GM19239 (cell line): ENCODE results near the gene KCNE3.
"Not testable (repeated sequence)": the region's sequence is repeated elsewhere in the genome, so short reads cannot be mapped to it uniquely, and the experiment has no call there.

Experiments used
- DNase-seq: peaks from one replicate; pipeline ENCODE4 v3.0.0; 2011; ENCODE audit warnings: low spot score; ENCODE audit not compliant: insufficient read length
- FAIRE-seq: peaks from 2 replicates; lab custom pipeline; 2011; peaks lifted over from hg19 to GRCh38; lab: Jason Lieb, UNC

KCNE3 gene

DNA sequence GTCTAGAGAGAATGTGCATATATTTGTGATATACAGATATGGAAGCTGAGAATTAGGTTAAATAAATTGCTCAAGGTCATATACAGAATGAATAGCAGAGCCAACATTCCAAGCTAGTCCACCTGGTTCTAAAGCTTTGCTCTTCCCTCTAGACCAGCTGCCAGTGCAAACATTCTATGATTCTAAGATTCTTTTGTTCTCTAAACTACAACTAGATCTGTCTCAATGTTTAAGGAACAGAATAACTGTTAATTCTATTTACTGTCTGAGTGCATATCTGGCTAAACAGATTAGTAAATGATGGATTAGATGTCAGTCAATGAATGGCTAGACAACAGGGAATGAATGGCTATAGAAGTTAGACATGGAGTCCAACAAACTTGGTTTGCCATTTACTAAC, 19.6 kb downstream of the KCNE3 start:
- FAIRE-seq (no peak), DNase-seq (no peak)

DNA sequence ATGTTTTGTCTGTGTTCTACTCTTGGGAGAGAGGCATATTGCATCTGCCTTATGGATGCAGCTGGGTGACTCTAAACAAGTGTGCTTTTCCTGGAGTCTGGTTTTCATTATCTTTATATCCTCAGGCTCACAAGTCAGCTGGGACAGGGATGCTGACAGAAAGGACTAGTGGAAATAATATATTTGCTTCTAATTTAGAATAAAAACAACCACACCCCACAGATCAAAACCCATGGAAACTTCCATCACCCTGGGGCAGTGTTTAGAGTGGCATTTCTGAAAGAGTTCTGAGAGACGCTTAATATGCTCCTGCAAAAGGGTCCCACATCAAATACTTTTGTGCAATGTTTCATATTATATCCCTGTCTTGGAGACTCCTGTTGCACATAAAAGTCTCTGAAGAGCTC, 20.8 kb downstream of the KCNE3 start:
- no peak for FAIRE-seq
- DNase-seq: no peak

DNA sequence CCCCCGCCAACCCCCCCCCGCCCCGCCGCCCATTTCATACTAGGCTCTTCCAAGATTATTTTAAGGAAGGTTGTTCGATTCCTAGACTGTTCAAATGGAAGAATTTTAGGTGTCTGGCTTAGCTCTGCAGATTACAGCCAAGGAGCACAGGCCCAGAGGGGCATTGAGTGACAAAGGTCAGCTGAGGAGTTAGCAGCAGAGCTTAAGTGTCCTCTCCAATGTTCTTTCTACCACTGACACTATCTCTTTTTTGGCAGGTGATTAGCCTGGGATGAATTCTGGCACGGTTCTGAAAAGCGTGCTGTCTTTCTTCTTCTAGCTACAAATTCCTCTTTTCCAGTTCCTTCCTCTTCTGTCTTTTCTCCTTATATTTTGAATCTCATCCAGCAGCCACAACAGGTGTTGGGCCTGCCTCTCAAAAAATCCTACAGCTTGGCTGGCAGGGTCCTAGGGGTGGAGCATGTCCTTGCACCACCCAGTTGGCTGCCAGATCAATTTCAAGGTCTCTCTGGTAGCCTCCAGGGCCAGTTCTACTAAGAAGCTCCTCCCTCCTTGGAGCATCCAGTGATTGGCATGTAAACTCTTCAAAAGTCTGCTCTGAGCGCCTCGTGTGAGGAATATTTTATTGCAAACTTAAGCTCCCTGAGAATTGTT, 23.0 kb downstream of the KCNE3 start:
- no peak for DNase-seq

DNA sequence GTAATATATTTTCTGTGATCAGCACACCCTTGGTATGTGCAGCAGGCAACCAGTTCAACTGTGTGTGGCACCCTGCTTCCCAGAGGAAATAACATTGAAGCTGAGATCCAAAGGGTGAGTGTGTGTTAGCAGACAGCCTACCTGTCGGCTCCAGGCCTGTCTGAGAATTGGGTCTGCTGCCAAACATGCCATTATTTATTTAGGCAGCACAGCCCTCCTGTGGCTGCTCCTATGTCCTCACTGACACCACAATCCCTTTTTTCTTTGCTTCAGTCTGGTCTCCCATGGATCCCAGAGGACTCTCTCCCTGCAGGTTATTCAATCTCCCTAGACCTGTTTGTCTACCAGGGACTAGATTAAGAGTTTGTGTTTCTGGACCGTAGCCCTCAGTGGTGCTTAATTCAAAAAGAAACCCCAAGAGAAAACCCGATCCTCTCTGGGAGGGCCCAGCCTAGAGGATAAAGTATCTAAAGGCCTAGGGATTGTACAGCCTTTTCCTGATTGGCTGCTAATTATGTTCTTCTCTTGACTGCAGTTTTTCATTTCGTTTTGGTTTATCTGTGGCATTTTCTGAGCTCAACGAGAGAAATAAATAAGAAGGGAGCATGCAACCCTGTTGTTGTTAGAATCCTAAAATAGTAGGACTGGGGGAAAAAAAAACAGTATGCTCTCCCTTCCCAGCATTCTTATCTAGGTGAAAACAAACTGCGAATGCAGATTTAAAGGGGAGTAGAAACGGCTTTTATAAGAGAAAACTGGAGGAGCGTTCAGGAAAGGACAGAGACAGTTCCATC, 24.1 kb downstream of the KCNE3 start:
- DNase-seq (no peak), FAIRE-seq (no peak)

More for the DNA sequence above, 23.0 kb downstream of the KCNE3 start:
- FAIRE-seq: no peak

DNA sequence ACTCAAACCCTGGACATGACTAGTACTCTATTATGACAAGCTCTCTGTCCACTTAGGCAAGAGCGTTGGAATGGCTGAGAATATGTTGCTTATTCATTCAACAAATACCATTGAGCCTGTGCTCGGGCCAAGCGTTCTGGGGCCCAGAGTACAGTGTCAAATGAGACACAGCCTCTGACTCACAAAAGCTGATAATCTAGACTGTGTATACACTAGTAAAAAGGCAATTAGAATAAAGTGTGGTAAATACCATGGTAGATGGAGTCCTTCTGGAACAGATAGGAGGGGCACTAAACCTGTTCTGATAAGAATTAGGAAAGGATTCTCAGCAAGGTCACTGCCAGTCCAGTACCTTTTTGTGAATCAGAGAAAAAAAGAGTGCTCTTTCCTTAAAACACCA, 24.7 kb downstream of the KCNE3 start:
- DNase-seq (no peak), FAIRE-seq (no peak)

DNA sequence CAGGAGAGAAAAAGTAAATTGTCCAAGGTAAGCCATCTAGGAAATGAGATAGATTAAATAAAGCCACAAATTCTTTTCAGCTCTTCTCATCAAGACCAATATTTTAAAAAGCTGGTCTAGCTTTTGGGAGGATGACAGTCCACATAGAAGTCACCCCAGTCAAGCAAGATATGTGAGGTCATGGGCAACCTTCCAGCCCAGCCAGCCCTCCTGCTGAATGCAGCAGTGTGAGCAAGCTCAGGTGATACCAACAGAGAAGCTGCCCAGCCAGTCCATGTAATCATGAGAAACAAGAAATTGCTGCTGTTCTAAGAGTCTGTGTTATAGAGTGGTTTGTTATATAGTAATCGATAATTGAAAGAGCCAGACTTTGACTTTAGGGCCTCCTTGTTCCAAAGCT, 28.7 kb downstream of the KCNE3 start:
- no peak for DNase-seq
- no peak for FAIRE-seq

DNA sequence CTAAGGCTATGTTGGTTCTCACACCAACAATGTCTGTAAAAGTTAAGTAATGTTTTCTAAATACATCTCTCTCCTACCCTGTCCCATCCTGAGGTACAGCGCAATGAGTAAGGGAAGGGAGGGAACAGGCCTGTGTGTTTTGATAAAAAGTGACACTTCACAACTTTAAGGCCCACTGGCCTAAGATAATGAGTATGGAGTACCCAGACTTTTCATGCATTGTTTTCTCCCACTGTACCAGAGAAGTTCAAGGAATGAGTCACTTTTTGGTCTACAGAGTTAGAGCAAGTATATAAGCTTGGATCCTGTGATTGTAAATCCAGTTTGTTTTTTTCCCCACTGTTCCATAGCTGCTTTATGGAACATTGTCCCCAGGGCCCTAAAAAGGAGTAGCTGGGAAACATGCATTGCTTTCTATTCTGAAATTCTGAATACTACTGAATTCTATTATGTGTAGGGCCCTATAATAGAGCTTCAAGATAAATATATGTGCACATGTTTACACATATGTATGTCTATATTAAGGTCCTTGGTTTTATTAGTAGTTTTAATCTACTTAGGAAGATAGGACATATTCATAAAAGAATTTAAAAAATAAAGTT, 29.8 kb downstream of the KCNE3 start:
- DNase-seq: no peak
- FAIRE-seq: no peak

DNA sequence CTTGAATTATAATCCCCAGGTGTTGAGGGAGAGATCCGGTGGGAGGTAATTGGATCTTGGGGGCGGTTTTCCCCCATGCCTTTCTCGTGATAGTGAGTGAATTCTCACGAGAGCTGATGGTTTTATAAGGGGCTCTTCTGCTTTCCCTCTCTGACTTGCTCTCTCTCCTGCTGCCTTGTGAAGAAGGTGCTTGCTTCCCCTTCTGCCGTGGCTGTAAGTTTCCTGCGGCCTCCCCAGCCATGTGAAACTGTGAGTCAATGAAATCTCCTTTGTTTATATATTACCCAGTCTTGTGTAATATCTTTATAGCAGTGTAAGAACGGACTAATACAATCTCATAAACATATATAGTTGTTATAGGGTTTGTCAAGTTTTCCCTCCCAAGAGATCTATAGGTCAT, 32.8 kb downstream of the KCNE3 start:
- FAIRE-seq (no peak), DNase-seq (no peak)

DNA sequence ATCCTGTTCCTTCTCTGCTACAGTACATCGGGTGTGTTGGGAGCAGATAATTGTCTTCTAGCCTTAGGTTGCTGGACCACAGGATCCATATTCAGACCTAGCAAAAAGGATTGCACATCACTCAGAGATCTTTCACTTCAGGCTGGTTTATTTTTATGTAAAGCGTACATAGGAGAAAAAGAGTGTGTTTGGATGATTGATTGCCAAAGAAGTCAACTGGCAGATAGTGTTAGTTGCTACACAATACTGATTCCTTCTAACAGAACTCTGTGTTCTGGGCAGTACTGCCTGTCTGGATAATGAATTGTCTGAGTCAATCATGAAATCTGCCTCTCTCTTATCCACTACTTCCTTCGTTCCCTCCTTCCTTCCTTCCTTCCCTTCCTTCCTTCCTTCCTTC, 38.1 kb downstream of the KCNE3 start:
- FAIRE-seq (no peak), DNase-seq (no peak)

DNA sequence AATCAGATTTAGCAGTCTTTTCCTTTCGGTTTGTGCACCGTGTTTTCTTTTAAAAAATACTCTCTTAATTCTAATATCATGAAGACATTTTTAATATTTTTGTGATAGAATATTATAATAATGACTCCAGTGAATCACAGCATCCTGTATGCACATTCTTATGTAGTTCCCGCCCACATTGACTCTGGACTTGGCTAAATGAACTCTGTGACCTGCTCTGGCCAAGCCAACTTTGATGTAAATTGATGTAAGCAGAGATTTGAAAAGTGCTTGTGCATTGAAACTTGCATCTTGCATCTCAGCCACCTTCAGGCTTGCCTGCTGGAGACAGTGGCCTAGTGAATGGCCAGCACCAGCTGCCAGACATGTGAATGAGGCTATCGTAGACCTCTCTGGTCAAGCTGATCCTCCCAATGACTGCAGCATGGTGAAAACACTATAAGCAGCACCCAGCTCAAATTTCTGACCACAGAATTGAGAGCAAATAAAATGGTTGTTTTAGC, 39.9 kb downstream of the KCNE3 start:
- DNase-seq (no peak), FAIRE-seq (no peak)

DNA sequence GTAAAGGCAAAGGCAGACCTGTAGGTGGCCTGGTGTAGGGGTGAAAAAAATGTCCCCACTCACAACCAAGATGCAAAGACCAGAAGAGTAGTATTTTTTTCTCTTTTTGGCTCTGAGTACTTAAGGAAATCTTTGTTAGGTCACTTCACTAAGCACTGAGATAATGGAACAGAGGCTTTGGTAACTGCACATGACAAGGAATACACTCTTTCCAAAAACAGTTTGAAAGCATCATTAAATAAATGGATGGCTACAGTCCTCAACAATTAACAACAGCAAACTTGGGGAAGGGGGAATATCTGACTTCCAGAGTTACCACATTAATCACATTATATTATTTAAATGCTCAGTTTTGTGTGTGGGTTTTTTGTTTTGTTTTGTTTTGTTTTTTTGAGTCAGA, 42.2 kb downstream of the KCNE3 start:
- FAIRE-seq (no peak), DNase-seq (no peak)

DNA sequence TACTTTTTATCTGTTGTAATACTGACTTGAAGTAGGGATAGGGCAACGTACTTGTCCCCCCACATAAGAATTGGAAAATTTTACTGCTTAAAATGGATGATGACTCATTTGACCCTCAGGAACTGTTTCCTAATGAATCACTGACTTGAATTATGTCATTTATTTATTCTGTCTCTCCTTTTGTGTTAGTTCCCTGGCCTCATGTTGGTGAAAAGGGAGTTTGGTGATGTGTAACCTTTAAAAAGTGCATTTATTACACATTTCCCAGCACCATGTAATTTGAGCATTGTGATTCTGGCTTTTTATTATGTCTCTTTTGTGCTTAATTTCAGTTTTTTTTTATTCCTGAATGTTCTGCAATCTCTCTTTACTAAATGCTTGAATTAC, 48.8 kb downstream of the KCNE3 start:
- DNase-seq (no peak), FAIRE-seq (no peak)

DNA sequence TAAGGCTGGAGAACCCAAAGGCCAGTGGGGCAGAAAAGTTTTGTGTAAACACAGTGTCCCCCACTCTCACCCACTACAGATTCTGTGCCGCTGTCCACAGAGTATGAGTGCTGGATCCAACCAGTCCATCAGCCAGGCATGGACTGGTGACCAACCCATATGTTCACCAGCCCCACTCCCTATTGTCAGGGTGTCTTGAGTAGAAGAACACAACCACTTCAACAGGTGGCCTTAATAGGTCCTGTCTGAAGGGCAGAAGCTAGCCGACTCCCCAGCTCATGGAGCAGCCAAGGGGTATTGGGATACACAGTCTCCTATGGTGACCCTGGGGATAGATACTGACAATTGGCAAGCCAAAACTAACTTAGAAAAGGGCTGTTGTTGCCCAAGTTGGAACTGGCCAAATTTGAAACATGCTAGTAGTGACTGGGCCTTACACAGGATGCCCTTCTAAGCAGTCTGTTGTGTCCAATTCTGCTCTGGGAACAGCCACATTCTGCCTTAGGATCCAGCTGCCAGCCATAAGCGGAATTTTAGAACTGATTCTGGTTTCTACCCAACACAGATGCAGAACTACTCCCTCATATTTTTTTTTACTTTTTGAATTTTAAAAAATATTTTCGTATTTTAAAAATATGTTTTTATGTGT, 49.4 kb downstream of the KCNE3 start:
- FAIRE-seq: no peak

DNA sequence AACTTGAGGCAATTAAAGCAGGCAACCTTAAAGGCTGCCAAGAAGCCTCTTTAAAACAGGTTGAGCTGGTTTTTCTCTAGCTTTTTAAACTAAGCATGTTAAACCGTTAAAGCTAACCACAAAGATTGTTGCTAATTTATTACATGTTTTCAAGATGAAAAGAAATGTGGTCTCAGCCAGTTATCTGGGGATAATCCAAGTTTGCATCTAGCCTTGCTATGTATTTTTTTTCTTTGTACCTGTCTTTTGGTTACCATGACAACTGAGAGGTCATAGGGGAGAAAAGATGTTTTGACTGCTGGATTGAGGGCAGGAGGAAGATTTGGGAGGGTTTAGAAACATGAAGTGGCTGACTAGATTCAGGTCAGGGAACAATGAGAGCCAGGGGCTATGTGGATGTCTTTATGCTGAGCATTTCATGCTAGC, 50.0 kb downstream of the KCNE3 start:
- FAIRE-seq: no peak
- no peak for DNase-seq

More for the DNA sequence above, 49.4 kb downstream of the KCNE3 start:
- DNase-seq: no peak

DNA sequence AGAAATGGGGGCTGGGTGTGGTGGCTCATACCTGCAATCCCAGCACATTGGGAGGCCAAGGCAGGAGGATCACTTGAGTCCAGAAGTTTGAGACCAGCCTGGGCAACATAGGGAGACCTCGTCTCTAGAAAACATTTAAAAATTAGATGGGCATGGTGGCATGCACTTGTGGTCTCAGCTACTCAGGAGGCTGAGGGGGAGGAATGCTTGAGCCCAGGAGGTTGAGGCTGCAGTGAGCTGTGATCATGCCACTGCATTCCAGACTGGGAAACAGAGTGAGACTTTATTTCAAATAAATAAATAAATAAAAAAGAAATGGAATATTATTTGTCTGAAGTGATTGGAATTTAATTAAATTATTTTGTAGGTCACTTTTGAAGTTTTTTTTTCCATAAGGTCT, 50.4 kb downstream of the KCNE3 start:
- not testable (repeated sequence) for DNase-seq, FAIRE-seq

DNA sequence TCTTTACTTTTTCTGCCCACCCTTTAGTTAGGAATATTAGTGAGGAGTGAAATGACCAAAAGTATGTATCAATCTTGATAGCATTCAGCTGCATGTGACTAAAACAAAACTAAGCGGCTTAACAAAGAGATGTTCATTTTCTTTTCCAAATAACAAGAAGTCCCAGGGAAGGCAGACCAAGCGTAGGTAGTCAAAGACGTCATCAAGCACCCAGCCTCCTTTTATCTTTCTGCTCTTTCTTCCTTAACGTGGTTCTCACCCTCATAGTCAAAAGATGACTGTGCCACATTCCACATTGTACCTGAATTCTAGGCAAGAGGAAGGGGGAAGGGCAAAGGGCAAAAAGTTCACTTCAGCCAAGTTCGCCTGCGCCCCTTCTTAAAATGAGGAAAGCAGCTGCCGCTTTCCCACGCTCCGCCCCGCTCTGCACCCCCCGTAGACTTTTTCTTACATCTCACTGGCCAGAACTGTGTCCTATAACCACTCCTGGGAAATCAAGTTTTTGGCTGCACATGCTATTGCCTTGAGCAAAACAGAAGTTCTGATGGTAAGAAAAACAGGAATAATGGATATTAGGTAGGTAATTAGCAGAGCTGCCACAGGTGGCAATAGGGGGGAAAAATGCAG, 54.5 kb downstream of the KCNE3 start:
- DNase-seq (no peak), FAIRE-seq (no peak)

DNA sequence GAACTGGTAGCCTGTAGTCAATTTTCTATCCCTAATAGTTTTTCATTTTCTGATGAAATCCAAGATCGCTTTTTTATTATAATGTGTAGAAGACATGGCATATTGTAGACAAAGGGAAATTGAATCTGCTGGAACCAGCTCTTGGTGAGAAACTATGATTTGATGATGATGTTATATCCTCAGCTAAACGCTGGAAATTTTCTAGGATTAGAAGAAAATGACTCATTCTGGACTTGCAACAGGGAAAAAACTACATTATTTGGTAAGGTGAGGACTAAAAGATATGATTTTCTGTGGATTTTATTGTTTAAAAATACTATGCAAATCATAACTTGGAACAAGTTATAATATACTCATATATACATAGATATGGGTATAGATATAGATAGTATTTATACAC, 55.0 kb downstream of the KCNE3 start:
- FAIRE-seq (no peak), DNase-seq (no peak)

DNA sequence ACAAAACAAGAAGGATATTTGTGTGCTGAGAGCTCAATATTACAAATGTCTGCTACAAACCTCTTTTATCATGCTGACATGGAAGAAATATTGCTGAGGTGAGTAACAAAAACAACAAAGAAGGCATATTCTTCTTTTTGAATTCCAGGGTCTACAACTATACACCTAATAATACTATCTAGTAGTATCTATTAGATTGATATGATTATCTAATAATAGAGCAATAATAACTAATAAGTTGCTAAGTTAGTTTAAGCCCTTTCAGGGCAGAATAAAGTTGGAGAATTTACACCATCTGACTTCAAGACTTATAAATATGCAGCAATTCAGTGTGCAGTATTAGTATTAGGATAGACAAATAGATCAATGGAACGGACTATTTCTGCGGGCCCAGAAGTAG, 57.7 kb downstream of the KCNE3 start:
- FAIRE-seq (no peak), DNase-seq (no peak)
